ENCODE data around the gene CCDC69. TPM values are rescaled to one million over a fixed set of nuclear protein-coding genes. Genes with fewer than 3 reads are reported as not detected.

CCDC69 gene
- total and polyA plus RNA-seq, 10 of the 15 experiments (the other 5 are each of a cell fraction or from before 2014, with no cell fraction given): 13.5 to 106 (median 70.1) TPM

GRCh38 chr5:151134228-151134627, 89.7 kb downstream of the CCDC69 start (continued):
- TF ChIP-seq, protein P1, sequence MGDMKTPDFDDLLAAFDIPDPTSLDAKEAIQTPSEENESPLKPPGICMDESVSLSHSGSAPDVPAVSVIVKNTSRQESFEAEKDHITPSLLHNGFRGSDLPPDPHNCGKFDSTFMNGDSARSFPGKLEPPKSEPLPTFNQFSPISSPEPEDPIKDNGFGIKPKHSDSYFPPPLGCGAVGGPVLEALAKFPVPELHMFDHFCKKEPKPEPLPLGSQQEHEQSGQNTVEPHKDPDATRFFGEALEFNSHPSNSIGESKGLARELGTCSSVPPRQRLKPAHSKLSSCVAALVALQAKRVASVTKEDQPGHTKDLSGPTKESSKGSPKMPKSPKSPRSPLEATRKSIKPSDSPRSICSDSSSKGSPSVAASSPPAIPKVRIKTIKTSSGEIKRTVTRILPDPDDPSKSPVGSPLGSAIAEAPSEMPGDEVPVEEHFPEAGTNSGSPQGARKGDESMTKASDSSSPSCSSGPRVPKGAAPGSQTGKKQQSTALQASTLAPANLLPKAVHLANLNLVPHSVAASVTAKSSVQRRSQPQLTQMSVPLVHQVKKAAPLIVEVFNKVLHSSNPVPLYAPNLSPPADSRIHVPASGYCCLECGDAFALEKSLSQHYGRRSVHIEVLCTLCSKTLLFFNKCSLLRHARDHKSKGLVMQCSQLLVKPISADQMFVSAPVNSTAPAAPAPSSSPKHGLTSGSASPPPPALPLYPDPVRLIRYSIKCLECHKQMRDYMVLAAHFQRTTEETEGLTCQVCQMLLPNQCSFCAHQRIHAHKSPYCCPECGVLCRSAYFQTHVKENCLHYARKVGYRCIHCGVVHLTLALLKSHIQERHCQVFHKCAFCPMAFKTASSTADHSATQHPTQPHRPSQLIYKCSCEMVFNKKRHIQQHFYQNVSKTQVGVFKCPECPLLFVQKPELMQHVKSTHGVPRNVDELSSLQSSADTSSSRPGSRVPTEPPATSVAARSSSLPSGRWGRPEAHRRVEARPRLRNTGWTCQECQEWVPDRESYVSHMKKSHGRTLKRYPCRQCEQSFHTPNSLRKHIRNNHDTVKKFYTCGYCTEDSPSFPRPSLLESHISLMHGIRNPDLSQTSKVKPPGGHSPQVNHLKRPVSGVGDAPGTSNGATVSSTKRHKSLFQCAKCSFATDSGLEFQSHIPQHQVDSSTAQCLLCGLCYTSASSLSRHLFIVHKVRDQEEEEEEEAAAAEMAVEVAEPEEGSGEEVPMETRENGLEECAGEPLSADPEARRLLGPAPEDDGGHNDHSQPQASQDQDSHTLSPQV (IDR thresholded peaks at IDR 0.05): no peak
- no peak for TF ChIP-seq TAF1 (IDR thresholded peaks at IDR 0.05; ENCODE audit: borderline replicate concordance, low read depth, low read length)
- no peak for TF ChIP-seq NR2F1 (conservative IDR thresholded peaks at IDR 0.05)
- TF ChIP-seq CHD2 (IDR thresholded peaks at IDR 0.05; ENCODE audit: borderline replicate concordance, low read depth, low read length): no peak
- no peak for TF ChIP-seq ASH2L (IDR thresholded peaks at IDR 0.05; ENCODE audit: borderline replicate concordance, low read depth)
- peak; percentile 32; the same call in 1 of the 2 replicates for TF ChIP-seq FOXM1 (IDR thresholded peaks at IDR 0.05; ENCODE audit: low read depth, low read length)
- no peak for TF ChIP-seq RELA (IDR thresholded peaks at IDR 0.05; ENCODE audit: borderline replicate concordance, partially characterized antibody)
- no peak for TF ChIP-seq GATAD2B (conservative IDR thresholded peaks at IDR 0.05; ENCODE audit: low read depth)
- no peak; the same call in 1 of the 2 replicates for TF ChIP-seq SMC3 (IDR thresholded peaks at IDR 0.05; ENCODE audit: borderline replicate concordance, low read length)
- no peak for TF ChIP-seq SKIL (IDR thresholded peaks at IDR 0.05; ENCODE audit: low read depth, poor library complexity, severe bottlenecking)
- TF ChIP-seq MEF2A (IDR thresholded peaks at IDR 0.05; ENCODE audit: insufficient read depth, low read depth, low read length): peak; percentile 70; the same call in 1 of the 2 replicates

Data from GM12878 (cell line).